Measurements from ENCODE around the gene TEX14. TPM values are rescaled to one million over a fixed set of nuclear protein-coding genes. Genes with fewer than 3 reads are reported as not detected.

TEX14 gene
- total and polyA plus RNA-seq, 2 donors (not counting 3 experiments of a cell fraction or from before 2014, with no cell fraction given): 0.10 TPM; not detected in 1

DNA sequence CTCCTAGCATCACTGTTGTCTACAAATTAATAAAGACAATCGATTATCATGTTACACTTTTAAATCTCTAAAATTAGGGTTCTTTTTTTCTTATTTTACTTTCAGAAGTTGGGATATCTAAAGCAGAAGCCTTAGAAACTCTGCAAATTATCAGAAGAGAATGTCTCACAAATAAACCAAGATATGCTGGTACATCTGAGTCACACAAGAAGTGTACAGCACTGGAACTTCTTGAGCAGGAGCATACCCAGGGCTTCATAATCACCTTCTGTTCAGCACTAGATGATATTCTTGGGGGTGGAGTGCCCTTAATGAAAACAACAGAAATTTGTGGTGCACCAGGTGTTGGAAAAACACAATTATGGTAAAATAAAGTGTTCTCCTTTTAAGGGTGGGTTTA, 3.0 kb upstream of the TEX14 start:
- Histone ChIP-seq H4K20me1 (replicated peaks; ENCODE audit: control insufficient read depth, extremely low read depth, insufficient read depth, low read length) (no peaks in the 10 kb centered on the region), H3K27me3 (ENCODE audit: control insufficient read depth in 2 of 2, insufficient read depth in 2 of 2, low read length in 2 of 2) (no peaks in the 10 kb centered on the region), H3K27ac (ENCODE audit: insufficient read depth, low read depth, low read length) (no peak overlapping the region), H2AFZ (ENCODE audit: low read depth, low read length) (no peak overlapping the region), H3K9me1 (replicated peaks; ENCODE audit: control insufficient read depth, extremely low read depth, insufficient read depth, low read length) (no peaks in the 10 kb centered on the region), H3K79me2 (ENCODE audit: control insufficient read depth, insufficient read depth, low read length) (peaks cover 22% of the 10 kb centered on the region), H3K4me2 (ENCODE audit: insufficient read depth, low read length) (no peak overlapping the region), H3K4me3 (replicated peaks in 1 of 3; ENCODE audit: insufficient read depth in 1 of 3, low read depth in 1 of 3, low read length in 3 of 3) (no peak overlapping the region), H3K36me3 (ENCODE audit: control insufficient read depth in 2 of 2, extremely low read depth in 1 of 2, insufficient read depth in 2 of 2, low read length in 2 of 2) (no peaks in the 10 kb centered on the region), H3K9ac (replicated peaks; ENCODE audit: extremely low read depth, insufficient read depth, low read length) (no peak overlapping the region), H3K9me3 (replicated peaks; ENCODE audit: control insufficient read depth, insufficient read depth, low read length) (no peaks in the 10 kb centered on the region), H3K4me1 (ENCODE audit: control insufficient read depth, extremely low read depth, insufficient read depth, low read length) (peaks cover 14% of the 10 kb centered on the region)
- FAIRE-seq (no peak), DNase-seq (ENCODE audit: low read depth, low spot score) (no peak)
- intact Hi-C loops (cut with micrococcal nuclease) (no loop called here), dilution Hi-C loops (cut with MboI; ENCODE audit: extremely low pct_ligation_motif_present, low sequenced_read_pairs) (no loop called here)
- no TSS peak for BruUV-seq (replicated peaks)
- ChIA-PET CTCF (interaction anchor here (1.7 kb wide), 1 partner anchor 16 kb away, joined by 4 read pairs; no protein-coding TSS in a partner anchor), POLR2A (interaction anchor here (1.0 kb wide), 1 partner anchor 64 kb away, joined by 3 read pairs; no protein-coding TSS in a partner anchor)
- TF ChIP-seq POLR2AphosphoS5 (IDR thresholded peaks at IDR 0.05; ENCODE audit: insufficient read depth, low read depth, low read length) (no peak), MYC (IDR thresholded peaks at IDR 0.05; ENCODE audit: low read depth, low read length) (no peak), GATA2 (IDR thresholded peaks at IDR 0.05; ENCODE audit: insufficient read depth, insufficient read length, low read depth, low read length) (no peak), POLR2A (IDR thresholded peaks at IDR 0.05; ENCODE audit: low read depth, low read length) (no peak), FOS (IDR thresholded peaks at IDR 0.05; ENCODE audit: borderline replicate concordance, insufficient read depth, low read length) (no peak), JUN (IDR thresholded peaks at IDR 0.05; ENCODE audit: borderline replicate concordance, insufficient read depth, insufficient read length, low read depth) (no peak), EZH2 (IDR thresholded peaks at IDR 0.05; ENCODE audit: borderline replicate concordance, low read depth, low read length, severe bottlenecking) (no peak)
- TF ChIP-seq, protein P1, sequence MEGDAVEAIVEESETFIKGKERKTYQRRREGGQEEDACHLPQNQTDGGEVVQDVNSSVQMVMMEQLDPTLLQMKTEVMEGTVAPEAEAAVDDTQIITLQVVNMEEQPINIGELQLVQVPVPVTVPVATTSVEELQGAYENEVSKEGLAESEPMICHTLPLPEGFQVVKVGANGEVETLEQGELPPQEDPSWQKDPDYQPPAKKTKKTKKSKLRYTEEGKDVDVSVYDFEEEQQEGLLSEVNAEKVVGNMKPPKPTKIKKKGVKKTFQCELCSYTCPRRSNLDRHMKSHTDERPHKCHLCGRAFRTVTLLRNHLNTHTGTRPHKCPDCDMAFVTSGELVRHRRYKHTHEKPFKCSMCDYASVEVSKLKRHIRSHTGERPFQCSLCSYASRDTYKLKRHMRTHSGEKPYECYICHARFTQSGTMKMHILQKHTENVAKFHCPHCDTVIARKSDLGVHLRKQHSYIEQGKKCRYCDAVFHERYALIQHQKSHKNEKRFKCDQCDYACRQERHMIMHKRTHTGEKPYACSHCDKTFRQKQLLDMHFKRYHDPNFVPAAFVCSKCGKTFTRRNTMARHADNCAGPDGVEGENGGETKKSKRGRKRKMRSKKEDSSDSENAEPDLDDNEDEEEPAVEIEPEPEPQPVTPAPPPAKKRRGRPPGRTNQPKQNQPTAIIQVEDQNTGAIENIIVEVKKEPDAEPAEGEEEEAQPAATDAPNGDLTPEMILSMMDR (IDR thresholded peaks at IDR 0.05; ENCODE audit: extremely low read depth in 1 of 2, insufficient read depth in 1 of 2, low read depth in 1 of 2, low read length in 2 of 2): no peak
- TF ChIP-seq, protein P2, sequence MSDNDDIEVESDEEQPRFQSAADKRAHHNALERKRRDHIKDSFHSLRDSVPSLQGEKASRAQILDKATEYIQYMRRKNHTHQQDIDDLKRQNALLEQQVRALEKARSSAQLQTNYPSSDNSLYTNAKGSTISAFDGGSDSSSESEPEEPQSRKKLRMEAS (IDR thresholded peaks at IDR 0.05; ENCODE audit: insufficient read depth, insufficient read length): no peak

Data from endothelial cell of umbilical vein (primary cell).